Effector CD8-positive, alpha-beta T cell (primary cell): ENCODE results near the gene GJD3.

Experiments used
- DNase-seq: peaks from one replicate; lab custom pipeline; 2025; lab: John Stamatoyannopoulos, UW

GJD3 gene

GRCh38 chr17:40322358-40323315, 41.9 kb downstream of the GJD3 start:
- DNase-seq = peak; percentile 87

- peak; percentile 63 for DNase-seq
Measured at GRCh38 chr17:40321961-40322357, 42.6 kb downstream of the GJD3 start.

GRCh38 chr17:40321524-40321929, 43.0 kb downstream of the GJD3 start:
- DNase-seq = no peak

- DNase-seq = peak; percentile 29
Measured at GRCh38 chr17:40320756-40321523, 43.6 kb downstream of the GJD3 start.

GRCh38 chr17:40319651-40320540, 44.6 kb downstream of the GJD3 start:
- peak; percentile 69 for DNase-seq

- DNase-seq = no peak
Measured at GRCh38 chr17:40318830-40319391, 45.6 kb downstream of the GJD3 start.

- DNase-seq = peak; percentile 86
Measured at GRCh38 chr17:40317880-40318829, 46.4 kb downstream of the GJD3 start.

- peak; percentile 36 for DNase-seq
Measured at GRCh38 chr17:40317345-40317873, 47.1 kb downstream of the GJD3 start.

GRCh38 chr17:40316571-40317344, 47.8 kb downstream of the GJD3 start:
- DNase-seq = no peak

GRCh38 chr17:40315678-40316570, 48.6 kb downstream of the GJD3 start:
- no peak for DNase-seq

- no peak for DNase-seq
Measured at GRCh38 chr17:40315206-40315605, 49.3 kb downstream of the GJD3 start.

GRCh38 chr17:40314584-40314956, 50.0 kb downstream of the GJD3 start:
- peak; percentile 58 for DNase-seq

GRCh38 chr17:40313668-40314583, 50.6 kb downstream of the GJD3 start:
- DNase-seq = no peak
